LNCaP clone FGC (cell line): Measurements from ENCODE around the gene TBK1.

Experiments used
- DNase-seq: peaks from one replicate; pipeline ENCODE4 v3.0.0-alpha.2; 2011; ENCODE audit warnings: low read depth
- H3K4me3 ChIP-seq: 2 replicates; pipeline ENCODE4 v1.5.1; 2011; ENCODE audit warnings: mild to moderate bottlenecking, low read depth, low read length, control low read depth
- CTCF ChIP-seq: IDR thresholded peaks from 2 replicates; pipeline ENCODE4 v1.5.1; 2012; ENCODE audit warnings: mild to moderate bottlenecking; ENCODE audit not compliant: control insufficient read depth, insufficient read depth; ENCODE audit errors: extremely low read depth

TBK1 gene

DNA sequence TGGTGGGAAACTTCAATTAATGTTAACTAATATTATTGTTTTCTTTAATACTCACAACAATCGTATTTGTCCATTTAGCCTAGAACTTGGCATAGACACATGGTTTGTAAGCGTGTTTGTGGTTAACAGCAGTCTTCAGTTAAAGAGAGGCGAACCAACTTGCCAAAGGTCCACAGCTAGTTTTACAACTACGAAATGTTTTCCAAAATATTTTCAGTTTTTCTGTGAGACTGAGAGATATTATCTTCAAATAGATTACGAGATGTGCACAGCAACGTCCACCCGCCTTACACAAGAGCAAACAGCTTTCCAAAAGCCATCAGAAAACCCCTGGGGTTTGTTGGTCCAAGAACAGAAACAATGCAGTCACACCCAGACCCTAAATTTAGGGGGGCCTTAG, 99.8 kb downstream of the TBK1 start:
- TF ChIP-seq CTCF = no peak
- H3K4me3 ChIP-seq = no peak overlapping the region
- DNase-seq = peak; percentile 67
